Measurements from ENCODE around the gene PARP3.

DNA sequence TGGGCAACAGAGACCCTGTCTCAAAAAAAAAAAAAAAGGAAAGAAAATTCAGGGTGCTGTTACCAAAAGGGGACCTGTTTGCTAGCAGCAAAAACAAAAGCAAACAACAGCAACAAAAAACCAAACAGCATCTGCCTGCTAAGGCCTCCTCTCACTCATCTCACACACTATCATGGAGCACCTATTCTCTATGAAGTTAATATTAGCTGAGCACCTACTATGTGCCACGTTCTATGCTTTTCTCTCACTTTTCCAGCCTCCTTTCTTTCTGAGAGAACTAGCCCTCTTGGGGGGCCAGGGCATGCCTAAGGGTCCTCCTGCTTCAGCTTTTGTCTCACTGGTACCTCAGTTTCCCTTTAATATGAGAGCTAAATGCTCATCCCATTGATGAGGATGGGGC, 12.6 kb downstream of the PARP3 start:
- TF ChIP-seq EZH2 (IDR thresholded peaks at IDR 0.05) (no peak), POLR2AphosphoS5 (IDR thresholded peaks at IDR 0.05; ENCODE audit: borderline replicate concordance, low read depth, low read length) (no peak)

Measured in SK-N-MC (cell line).